Body of pancreas (tissue), 4 donors: ENCODE measurements around the gene ENDOU. TPM values are rescaled to one million over a fixed set of nuclear protein-coding genes. Genes with fewer than 3 reads are reported as not detected.

Experiments used
- ATAC-seq: fragments of 150-250 bp; one replicate; pipeline ENCODE4 v1.9.1; 2016
- DNase-seq, 4 donors: peaks; one replicate each; pipeline ENCODE4 v3.0.0-alpha.2; 2019
- H3K27ac ChIP-seq, 4 donors: fragments of 200-600 bp; sonication (generic); 1 replicate in 3 of 4; 2 replicates in 1 of 4; pipeline versions ENCODE4 v1.5.1 to v1.6.1; 2016 to 2019; ENCODE audit warnings: mild to moderate bottlenecking in 1 of 4, mixed read lengths in 1 of 4, moderate library complexity in 1 of 4
- H3K27me3 ChIP-seq, 2 donors: fragments of 200-600 bp; sonication (generic); one replicate each; pipeline ENCODE4 v1.6.0; 2016; ENCODE audit warnings: mild to moderate bottlenecking in 1 of 2
- H3K36me3 ChIP-seq, 2 donors: fragments of 200-600 bp; sonication (generic); replicated peaks in 1 of 2; 2 replicates each; pipeline ENCODE4 v1.5.1; 2016; ENCODE audit warnings: low read depth in 2 of 2; ENCODE audit not compliant: insufficient read depth in 1 of 2
- H3K4me1 ChIP-seq: fragments of 200-600 bp; sonication (generic); one replicate; pipeline ENCODE4 v1.6.0; 2016
- H3K4me3 ChIP-seq, 2 donors: fragments of 200-600 bp; sonication (generic); 1 replicate in 1 of 2; 2 replicates in 1 of 2; pipeline ENCODE4 v1.5.1; 2016 to 2019
- H3K9me3 ChIP-seq, 3 donors: fragments of 200-600 bp; sonication (generic); 1 replicate in 2 of 3; 2 replicates in 1 of 3; pipeline ENCODE4 v1.5.1; 2016
- POLR2A ChIP-seq, 3 donors: fragments of 450-650 bp; IDR thresholded peaks; one replicate each; pipeline ENCODE4 v1.6.1; 2016; ENCODE audit warnings: antibody characterized with exemption in 3 of 3, mild to moderate bottlenecking in 2 of 3
- WGBS, 2 donors: methylation state at CpG; one replicate each; pipeline ENCODE4 v1.1.5; 2017; 5-methylcytosine and 5-hydroxymethylcytosine counted together
- intact Hi-C: fragments of 100-400 bp; cut with DNase I; formaldehyde crosslinking; loops from one replicate; pipeline ENCODE4 v1.15.1; 2023
- total RNA-seq, 2 donors: library from RNA; depleted of rRNA; stranded (reverse); fragments of >200 nt; gene quantifications; one replicate each; pipeline ENCODE4 v1.1.0, GENCODE V29; 2016
- TF ChIP-seq, protein P1 (sequence below), 7 experiments: fragments of 450-650 bp in 4 of 7; fragments of 200-600 bp in 3 of 7; sonication (generic) in 3 of 7; IDR thresholded peaks; one replicate each; pipeline ENCODE4 v1.5.1; 2016 to 2019; ENCODE audit warnings: antibody characterized with exemption in 7 of 7

The ENDOU gene, protein sequence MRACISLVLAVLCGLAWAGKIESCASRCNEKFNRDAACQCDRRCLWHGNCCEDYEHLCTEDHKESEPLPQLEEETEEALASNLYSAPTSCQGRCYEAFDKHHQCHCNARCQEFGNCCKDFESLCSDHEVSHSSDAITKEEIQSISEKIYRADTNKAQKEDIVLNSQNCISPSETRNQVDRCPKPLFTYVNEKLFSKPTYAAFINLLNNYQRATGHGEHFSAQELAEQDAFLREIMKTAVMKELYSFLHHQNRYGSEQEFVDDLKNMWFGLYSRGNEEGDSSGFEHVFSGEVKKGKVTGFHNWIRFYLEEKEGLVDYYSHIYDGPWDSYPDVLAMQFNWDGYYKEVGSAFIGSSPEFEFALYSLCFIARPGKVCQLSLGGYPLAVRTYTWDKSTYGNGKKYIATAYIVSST
- not detected for total RNA-seq

DNA sequence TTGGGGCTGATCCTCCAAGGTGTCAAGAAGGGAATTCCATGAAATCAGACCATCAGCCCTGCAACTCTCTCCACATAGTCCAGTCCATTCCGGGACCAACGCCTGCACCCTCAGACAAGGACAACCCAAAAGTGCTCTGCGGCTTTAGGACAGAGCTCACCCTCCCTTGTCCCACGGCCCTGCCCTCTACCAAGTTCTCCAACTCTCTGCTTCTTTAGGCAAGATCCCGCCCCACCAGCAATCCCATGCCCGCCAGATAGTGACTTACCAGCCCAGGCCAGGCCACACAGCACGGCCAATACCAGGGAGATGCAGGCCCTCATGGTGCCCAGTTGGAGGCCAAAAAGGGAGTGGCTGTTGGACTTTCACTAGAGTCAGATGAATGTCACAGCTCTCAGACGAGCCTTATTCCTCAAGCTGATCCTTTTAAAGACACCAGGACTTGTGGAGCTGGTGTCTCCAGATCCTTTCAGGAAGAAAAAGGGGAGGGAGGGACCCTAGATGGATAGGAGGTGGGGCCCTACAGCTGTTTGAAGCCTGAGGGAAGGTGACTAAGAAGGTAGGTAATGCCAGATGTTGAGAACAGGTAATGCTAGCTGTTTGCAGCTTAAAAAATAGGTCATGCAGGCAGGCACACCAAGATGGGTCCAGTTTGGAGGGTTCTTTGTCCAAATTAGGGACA is at the start of gene ENDOU:
Gene ENDOU (minus strand): TSS at position 400 of the 682 bp plus-strand sequence. CDS start 77 bp downstream, at position 323.
- intact Hi-C loops, result no loop called here
- DNase-seq (no peak), ATAC-seq (no peak)
- Histone ChIP-seq H3K4me1 (peaks cover 10% of the 10 kb centered on the region), H3K9me3 (no peaks in the 10 kb centered on the region), H3K36me3 (no peaks in the 10 kb centered on the region), H3K4me3 (no peak within 1 kb of the TSS), H3K27me3 (no peaks in the 10 kb centered on the region), H3K27ac (no peak within 1 kb of the TSS)
- WGBS, 2 donors, result 85 to 92% methylated on average over 8 of the region's 8 CpGs
- TF ChIP-seq POLR2A (IDR thresholded peaks at IDR 0.05), result no peak

DNA sequence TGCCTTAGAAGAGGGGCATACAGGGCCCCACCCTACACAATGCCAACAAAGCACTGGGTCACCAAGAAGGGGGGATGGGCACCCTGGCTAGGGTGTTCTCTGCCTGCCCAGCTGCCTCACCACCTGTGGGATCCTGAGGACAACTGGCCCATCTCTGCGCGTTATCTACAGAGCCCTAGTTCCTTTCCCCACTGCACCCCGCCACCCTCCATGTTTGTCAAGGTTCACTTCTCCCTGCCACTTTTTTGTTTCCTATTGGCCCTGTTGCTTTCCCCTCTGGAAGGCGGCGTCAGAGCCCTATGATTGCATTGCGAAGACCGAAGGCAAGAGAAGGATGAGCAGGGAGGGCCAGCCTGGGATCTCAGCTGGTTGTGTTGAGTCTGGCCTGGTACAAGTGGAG is 49.4 kb upstream of the ENDOU start:
- intact Hi-C loops, result no loop called here
- no peak for DNase-seq
- Histone ChIP-seq H3K27ac (no peak overlapping the region), H3K4me3 (no peak overlapping the region), H3K27me3 (no peaks in the 10 kb centered on the region), H3K36me3 (no peaks in the 10 kb centered on the region), H3K4me1 (peaks cover 45% of the 10 kb centered on the region), H3K9me3 (no peaks in the 10 kb centered on the region)
- WGBS, 2 donors, result 93 to 97% methylated on average over 7 of the region's 7 CpGs
- TF ChIP-seq POLR2A (IDR thresholded peaks at IDR 0.05), result no peak
- TF ChIP-seq, protein P1, sequence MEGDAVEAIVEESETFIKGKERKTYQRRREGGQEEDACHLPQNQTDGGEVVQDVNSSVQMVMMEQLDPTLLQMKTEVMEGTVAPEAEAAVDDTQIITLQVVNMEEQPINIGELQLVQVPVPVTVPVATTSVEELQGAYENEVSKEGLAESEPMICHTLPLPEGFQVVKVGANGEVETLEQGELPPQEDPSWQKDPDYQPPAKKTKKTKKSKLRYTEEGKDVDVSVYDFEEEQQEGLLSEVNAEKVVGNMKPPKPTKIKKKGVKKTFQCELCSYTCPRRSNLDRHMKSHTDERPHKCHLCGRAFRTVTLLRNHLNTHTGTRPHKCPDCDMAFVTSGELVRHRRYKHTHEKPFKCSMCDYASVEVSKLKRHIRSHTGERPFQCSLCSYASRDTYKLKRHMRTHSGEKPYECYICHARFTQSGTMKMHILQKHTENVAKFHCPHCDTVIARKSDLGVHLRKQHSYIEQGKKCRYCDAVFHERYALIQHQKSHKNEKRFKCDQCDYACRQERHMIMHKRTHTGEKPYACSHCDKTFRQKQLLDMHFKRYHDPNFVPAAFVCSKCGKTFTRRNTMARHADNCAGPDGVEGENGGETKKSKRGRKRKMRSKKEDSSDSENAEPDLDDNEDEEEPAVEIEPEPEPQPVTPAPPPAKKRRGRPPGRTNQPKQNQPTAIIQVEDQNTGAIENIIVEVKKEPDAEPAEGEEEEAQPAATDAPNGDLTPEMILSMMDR (IDR thresholded peaks at IDR 0.05), result no peak
- no peak for ATAC-seq

DNA sequence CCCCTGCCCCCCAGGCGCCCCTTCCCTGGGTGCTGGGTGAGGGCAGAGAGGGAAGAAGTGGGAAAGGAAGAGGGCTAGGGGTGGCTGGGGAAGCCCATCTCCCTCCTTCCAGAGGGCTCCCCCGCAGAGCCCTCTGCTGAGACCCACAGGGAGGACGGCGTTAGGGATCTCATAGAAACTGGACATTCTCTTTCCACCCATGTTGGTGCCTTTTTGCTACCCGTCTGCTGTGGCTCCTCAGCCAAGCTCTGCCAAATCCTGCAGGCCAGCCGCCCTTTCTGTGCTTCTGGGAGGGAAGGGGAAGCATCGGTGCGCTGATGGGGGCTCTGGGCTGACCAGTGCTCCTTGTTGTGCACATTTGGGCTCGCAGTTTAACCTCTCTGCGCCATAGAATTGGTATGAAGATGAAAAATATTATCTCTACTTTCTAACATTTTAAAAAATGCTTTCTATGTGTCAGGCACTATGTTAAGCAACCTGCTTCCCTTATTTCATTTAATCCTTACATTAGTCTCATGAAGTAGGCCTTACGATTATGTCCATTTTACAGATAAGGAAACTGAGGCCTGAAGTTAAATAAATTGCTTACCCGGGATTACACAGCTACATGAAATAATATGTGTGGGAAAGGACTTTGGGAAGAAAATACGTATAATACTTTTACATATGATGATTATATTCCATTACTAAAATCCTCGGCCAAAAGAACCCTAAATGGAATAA is 48.7 kb upstream of the ENDOU start:
- Histone ChIP-seq H3K27ac (peak overlapping the region; percentile 61 to 92 (median 89)), H3K4me3 (peak overlapping the region; percentile 70 to 91), H3K4me1 (peaks cover 45% of the 10 kb centered on the region), H3K27me3 (no peaks in the 10 kb centered on the region), H3K9me3 (no peaks in the 10 kb centered on the region), H3K36me3 (no peaks in the 10 kb centered on the region)
- ATAC-seq, result no peak
- TF ChIP-seq POLR2A (IDR thresholded peaks at IDR 0.05), result no peak
- TF ChIP-seq, protein P1 (IDR thresholded peaks at IDR 0.05), result peak in 1 of 7 experiments; percentile 1
- intact Hi-C loops, result no loop called here
- 39 to 40% methylated on average over 14 of the region's 14 CpGs for WGBS, 2 donors
- DNase-seq, result no peak

DNA sequence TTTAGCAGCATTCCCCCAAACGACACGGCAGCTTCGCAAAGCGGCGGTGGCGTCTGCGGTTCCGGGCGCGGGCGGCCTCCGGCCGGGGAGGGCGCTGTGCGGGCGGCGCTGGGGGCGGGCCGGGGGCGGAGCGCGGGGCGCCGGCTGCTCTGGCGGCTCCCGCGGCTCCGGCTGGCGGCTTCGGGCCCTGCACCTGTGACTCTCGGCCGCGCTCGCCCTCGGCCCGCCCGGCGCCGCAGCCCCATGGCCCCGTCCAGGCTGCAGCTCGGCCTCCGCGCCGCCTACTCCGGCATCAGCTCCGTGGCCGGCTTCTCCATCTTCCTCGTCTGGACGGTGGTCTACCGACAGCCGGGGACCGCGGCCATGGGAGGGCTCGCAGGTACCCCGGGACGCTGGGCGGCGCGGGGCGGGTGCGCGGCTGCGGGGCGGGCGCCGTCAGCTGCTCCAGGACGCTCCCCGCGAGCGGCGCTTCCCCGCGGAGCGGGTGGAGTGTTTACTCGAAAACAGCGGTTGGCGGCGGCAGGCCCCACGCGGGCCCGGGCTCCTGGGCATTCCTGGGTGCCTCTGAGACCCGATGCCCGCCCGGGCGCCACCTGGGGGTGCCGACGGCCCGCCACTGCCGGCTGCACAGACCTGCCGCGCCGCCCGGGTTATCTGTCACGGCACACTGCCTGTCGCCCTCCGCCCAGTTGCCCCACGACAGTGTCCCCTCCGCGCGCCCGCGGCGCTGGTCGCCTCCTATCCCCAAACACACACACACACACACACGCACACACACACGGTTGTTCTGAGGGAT is 48.0 kb upstream of the ENDOU start, which contains the start of gene SLC48A1:
Gene SLC48A1 (plus strand): TSS at position 177 of the 796 bp plus-strand sequence. CDS start 67 bp downstream, at position 244.
- Histone ChIP-seq H3K36me3 (no peaks in the 10 kb centered on the region), H3K9me3 (no peaks in the 10 kb centered on the region), H3K27me3 (no peaks in the 10 kb centered on the region), H3K4me1 (peaks cover 45% of the 10 kb centered on the region), H3K4me3 (peak within 1 kb of the TSS; percentile 70 to 91), H3K27ac (peak within 1 kb of the TSS; percentile 61 to 92 (median 89))
- ATAC-seq (peak; percentile 95), DNase-seq (peak; percentile 81 to 85 (median 82))
- 0 to 2% methylated on average over 13 to 102 of the region's 106 CpGs for WGBS, 2 donors
- TF ChIP-seq POLR2A (IDR thresholded peaks at IDR 0.05), result peak; percentile 67 to 82 (median 70)
- TF ChIP-seq, protein P1 (IDR thresholded peaks at IDR 0.05), result peak in 6 of 7 experiments; percentile 21 to 77 (median 56)
- intact Hi-C loops, result no loop called here
